K562 (cell line): ENCODE measurements around the gene C1orf105. TPM values are rescaled to one million over a fixed set of nuclear protein-coding genes. Genes with fewer than 3 reads are reported as not detected.

ENCODE experiments used
- ATAC-seq: fragments of 200-7000 bp; cut with Tn5 transposase; 3 replicates; pipeline ENCODE4 v1.9.1; 2020; ENCODE audit warnings: moderate library complexity
- BruUV-seq: library from RNA; stranded (reverse); fragments of 400-500 nt; replicated peaks from 2 replicates; lab custom pipeline; 2021; lab: Mats Ljungman, UMichigan
- CTCF ChIA-PET: fragments of 300-600 bp; formaldehyde crosslinking; extraction: SDS; loops from one replicate; lab custom pipeline; 2021; ENCODE audit warnings: low intra/inter-chr PET ratio; lab: Yijun Ruan, JAX
- POLR2A ChIA-PET: fragments of 300-600, 350-650 bp; sonication (Branson Sonifier 250); formaldehyde crosslinking; extraction: SDS; loops from one replicate; lab custom pipeline; 2021; ENCODE audit warnings: antibody characterized with exemption, inconsistent platforms; lab: Yijun Ruan, JAX
- DNase-seq, 4 experiments: peaks; one replicate each; pipeline versions ENCODE4 v3.0.0 to v3.0.0-alpha.2; 2011 to 2018; ENCODE audit warnings: low spot score in 3 of 4, mixed read lengths in 3 of 4; ENCODE audit errors: extremely low read depth in 1 of 4
- FAIRE-seq: peaks from 2 replicates; lab custom pipeline; 2011; peaks lifted over from hg19 to GRCh38; lab: Jason Lieb, UNC
- H2AFZ ChIP-seq: 2 replicates; pipeline ENCODE4 v1.6.0; 2011; ENCODE audit warnings: low read depth, low read length, control low read depth, inconsistent platforms
- H3K27ac ChIP-seq: fragments of 200-600 bp; 3 replicates; pipeline ENCODE4 v1.8.0; 2011; ENCODE audit warnings: low read depth, mild to moderate bottlenecking, control low read depth, inconsistent platforms, low read length, moderate library complexity, mixed read lengths; ENCODE audit errors: extremely low read depth
- H3K27me3 ChIP-seq, 2 experiments: fragments of 300-600 bp in 1 of 2; 2 replicates in 1 of 2; 3 replicates in 1 of 2; pipeline versions ENCODE4 v1.6.0 to v1.8.0; 2011; ENCODE audit warnings: inconsistent platforms in 2 of 2, low read length in 2 of 2, mild to moderate bottlenecking in 1 of 2, mixed read lengths in 1 of 2, moderate library complexity in 1 of 2; ENCODE audit not compliant: control insufficient read depth in 2 of 2, insufficient read depth in 2 of 2
- H3K36me3 ChIP-seq: fragments of 300-600 bp; 3 replicates; pipeline ENCODE4 v1.8.0; 2011; ENCODE audit warnings: mild to moderate bottlenecking, low read length, inconsistent platforms; ENCODE audit not compliant: control insufficient read depth, insufficient read depth
- H3K4me1 ChIP-seq, 2 experiments: fragments of 200-600 bp in 1 of 2; replicated peaks in 1 of 2; 2 replicates in 1 of 2; 3 replicates in 1 of 2; pipeline versions ENCODE4 v1.5.1 to v1.8.0; 2011; ENCODE audit warnings: inconsistent platforms in 2 of 2, low read length in 2 of 2, mild to moderate bottlenecking in 1 of 2, mixed read lengths in 1 of 2, moderate library complexity in 1 of 2; ENCODE audit not compliant: control insufficient read depth in 2 of 2, insufficient read depth in 2 of 2
- H3K4me2 ChIP-seq: 2 replicates; pipeline ENCODE4 v1.6.1; 2011; ENCODE audit warnings: low read length, control low read depth, inconsistent platforms, mixed read lengths; ENCODE audit not compliant: insufficient read depth
- H3K4me3 ChIP-seq: fragments of 200-600 bp; sonication (generic), shearing (Covaris generic); 2 replicates; pipeline ENCODE4 v1.5.1; 2016; ENCODE audit warnings: control low read depth, inconsistent platforms
- H3K79me2 ChIP-seq: fragments of 200-600 bp; 3 replicates; pipeline ENCODE4 v1.8.0; 2011; ENCODE audit warnings: low read length, inconsistent platforms; ENCODE audit not compliant: control insufficient read depth, insufficient read depth
- H3K9ac ChIP-seq, 2 experiments: 2 replicates each; pipeline versions ENCODE4 v1.6.0 to v1.6.1; 2011; ENCODE audit warnings: low read depth in 2 of 2, low read length in 2 of 2, control low read depth in 1 of 2, inconsistent platforms in 1 of 2, mild to moderate bottlenecking in 1 of 2, mixed read lengths in 1 of 2; ENCODE audit not compliant: insufficient read depth in 1 of 2
- H3K9me1 ChIP-seq: one replicate; pipeline ENCODE4 v1.6.0; 2011; ENCODE audit warnings: inconsistent platforms, mild to moderate bottlenecking, low read length, moderate library complexity; ENCODE audit not compliant: control insufficient read depth, insufficient read depth
- H3K9me3 ChIP-seq: replicated peaks from 2 replicates; pipeline ENCODE4 v1.5.1; 2011; ENCODE audit warnings: low read depth, low read length, inconsistent platforms; ENCODE audit not compliant: control insufficient read depth, insufficient read depth
- H4K20me1 ChIP-seq: replicated peaks from 2 replicates; pipeline ENCODE4 v1.6.1; 2011; ENCODE audit warnings: low read length, inconsistent platforms, mixed read lengths; ENCODE audit not compliant: control insufficient read depth, insufficient read depth
- KDM5B ChIP-seq: fragments of 200-600 bp; sonication (generic); IDR thresholded peaks from 2 replicates; pipeline ENCODE4 v1.6.1; 2012; ENCODE audit warnings: low read depth, mild to moderate bottlenecking, moderate library complexity, low read length, control low read depth, inconsistent platforms; ENCODE audit not compliant: insufficient replicate concordance
- MAX ChIP-seq: sonication (generic); formaldehyde crosslinking; IDR thresholded peaks from 2 replicates; pipeline ENCODE4 v1.9.0; 2022; ENCODE audit warnings: mild to moderate bottlenecking, missing genetic modification reagents
- OTX1 ChIP-seq: fragments of 450-650 bp; formaldehyde crosslinking; IDR thresholded peaks from 2 replicates; pipeline ENCODE4 v1.4.0; 2022; ENCODE audit warnings: mild to moderate bottlenecking
- PCBP2 ChIP-seq: fragments of 200-400 bp; formaldehyde crosslinking; IDR thresholded peaks from 2 replicates; pipeline ENCODE4 v1.6.1; 2018; ENCODE audit warnings: low read length, low read depth, mild to moderate bottlenecking, moderate library complexity; ENCODE audit not compliant: poor library complexity, severe bottlenecking
- SMARCA4 ChIP-seq: fragments of 450-650 bp; IDR thresholded peaks from 2 replicates; pipeline ENCODE4 v1.6.1; 2016
- WGBS: fragments of 100-300 bp; shearing (Covaris generic); methylation state at CpG from one replicate; pipeline ENCODE4 v1.1.6; 2016; ENCODE audit warnings: low coverage, mixed read lengths; ENCODE audit not compliant: insufficient coverage; ENCODE audit errors: missing lambda C conversion rate; 5-methylcytosine and 5-hydroxymethylcytosine counted together
- in situ Hi-C: fragments of 300-500 bp; cut with MboI; formaldehyde crosslinking; loops from 4 replicates; pipeline ENCODE4 v1.15.0; 2018; ENCODE audit warnings: inconsistent platforms, mixed read lengths
- intact Hi-C: fragments of 100-400 bp; cut with micrococcal nuclease; formaldehyde crosslinking; loops from 2 replicates; pipeline ENCODE4 v1.14.2; 2022
- polyA plus RNA-seq, 8 experiments: library from polyadenylated mRNA; depleted of rRNA in 4 of 8; stranded (reverse) in 5 of 8; unstranded in 3 of 8; fragments of >200 nt; fragmentation: Nextera tagmentation in 2 of 8; fragmentation: Illumina TruSeq in 1 of 8; extraction: Ambion mirVana in 2 of 8; extraction: Trizol in 1 of 8; gene quantifications; 2 replicates each; pipeline versions ENCODE4 v1.2.1 to v1.2.3, GENCODE V29; 2011 to 2014; ENCODE audit warnings: inconsistent platforms in 1 of 8, missing spikeins in 1 of 8
- total RNA-seq, 7 experiments: library from RNA; depleted of rRNA in 6 of 7; stranded (reverse); fragments of >200 nt in 6 of 7; fragmentation: Illumina TruSeq in 2 of 7; extraction: Trizol in 2 of 7; gene quantifications; 2 replicates each; pipeline versions ENCODE4 v1.2.1 to v1.2.3, GENCODE V29; 2011 to 2021; ENCODE audit warnings: low replicate concordance in 1 of 7
- TF ChIP-seq, protein P1 (sequence below), 2 experiments: fragments of 450-650 bp in 1 of 2; sonication (generic) in 1 of 2; formaldehyde crosslinking in 1 of 2; IDR thresholded peaks in 1 of 2; conservative IDR thresholded peaks in 1 of 2; 2 replicates each; pipeline versions ENCODE4 v1.6.1 to v1.8.1; 2016 to 2023; ENCODE audit warnings: mild to moderate bottlenecking in 2 of 2, moderate library complexity in 2 of 2, inconsistent platforms in 1 of 2, missing genetic modification reagents in 1 of 2
- TF ChIP-seq, protein P2 (sequence below): fragments of 450-650 bp; formaldehyde crosslinking; IDR thresholded peaks from 2 replicates; pipeline ENCODE4 v1.4.0; 2022; ENCODE audit warnings: missing genetic modification characterization
- TF ChIP-seq, protein P3 (sequence below): fragments of 450-650 bp; formaldehyde crosslinking; IDR thresholded peaks from 2 replicates; pipeline ENCODE4 v1.4.0; 2020; ENCODE audit warnings: mild to moderate bottlenecking, mixed read lengths

C1orf105 gene
- total and polyA plus RNA-seq, 9 of the 15 experiments (the other 6 are each of a cell fraction or from before 2014, with no cell fraction given) = 0.08 TPM; not detected in 8

GRCh38 chr1:172399756-172400721, 20.4 kb upstream of the C1orf105 start:
- no peaks in the 10 kb centered on the region for H3K9me1 ChIP-seq
- no peak for DNase-seq
- intact Hi-C loops (loop anchor here (1.0 to 10.0 kb wide), 3 partner anchors 398 to 745 kb away; partner anchors contain the start of gene MYOC), in situ Hi-C loops (loop anchor here (10.0 kb wide), 1 partner anchor 595 kb away; no protein-coding TSS in a partner anchor)
- no peak for FAIRE-seq
- no peaks in the 10 kb centered on the region; a peak in 1 of 5 replicates for H3K4me1 ChIP-seq
- H3K27ac ChIP-seq = no peak overlapping the region
- ChIA-PET CTCF (interaction anchor here (0.6 to 2.4 kb wide), 6 partner anchors 29 to 834 kb away, joined by 3 to 11 read pairs (median 5); no protein-coding TSS in a partner anchor), POLR2A (interaction anchor here (0.7 to 1.1 kb wide), 5 partner anchors 9 to 418 kb away, joined by 3 read pairs; no protein-coding TSS in a partner anchor)
- no peaks in the 10 kb centered on the region for H4K20me1 ChIP-seq
- ATAC-seq = no peak
- no peak overlapping the region for H3K4me3 ChIP-seq
- no peak overlapping the region; the same call in 1 of the 2 replicates for H2AFZ ChIP-seq
- H3K9ac ChIP-seq = no peak overlapping the region
- BruUV-seq = no TSS peak
- no peak for TF ChIP-seq MAX (CRISPR knock-in tag)
- no peak for TF ChIP-seq SMARCA4
- TF ChIP-seq OTX1 (CRISPR knock-in tag) = 0 out of 2 replicates have a peak, but pooled peaks have one; percentile 25
- TF ChIP-seq PCBP2 = peak; percentile 68
- TF ChIP-seq, protein P1, sequence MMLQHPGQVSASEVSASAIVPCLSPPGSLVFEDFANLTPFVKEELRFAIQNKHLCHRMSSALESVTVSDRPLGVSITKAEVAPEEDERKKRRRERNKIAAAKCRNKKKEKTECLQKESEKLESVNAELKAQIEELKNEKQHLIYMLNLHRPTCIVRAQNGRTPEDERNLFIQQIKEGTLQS (IDR thresholded peaks at IDR 0.05) = no peak
- TF ChIP-seq, protein P1 (CRISPR knock-in tag; conservative IDR thresholded peaks at IDR 0.05) = no peak
- TF ChIP-seq KDM5B = no peak
- TF ChIP-seq, protein P2, sequence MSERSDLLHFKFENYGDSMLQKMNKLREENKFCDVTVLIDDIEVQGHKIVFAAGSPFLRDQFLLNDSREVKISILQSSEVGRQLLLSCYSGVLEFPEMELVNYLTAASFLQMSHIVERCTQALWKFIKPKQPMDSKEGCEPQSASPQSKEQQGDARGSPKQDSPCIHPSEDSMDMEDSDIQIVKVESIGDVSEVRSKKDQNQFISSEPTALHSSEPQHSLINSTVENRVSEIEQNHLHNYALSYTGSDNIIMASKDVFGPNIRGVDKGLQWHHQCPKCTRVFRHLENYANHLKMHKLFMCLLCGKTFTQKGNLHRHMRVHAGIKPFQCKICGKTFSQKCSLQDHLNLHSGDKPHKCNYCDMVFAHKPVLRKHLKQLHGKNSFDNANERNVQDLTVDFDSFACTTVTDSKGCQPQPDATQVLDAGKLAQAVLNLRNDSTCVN (CRISPR knock-in tag) = peak; percentile 64; the same call in 1 of the 2 replicates
- TF ChIP-seq, protein P3, sequence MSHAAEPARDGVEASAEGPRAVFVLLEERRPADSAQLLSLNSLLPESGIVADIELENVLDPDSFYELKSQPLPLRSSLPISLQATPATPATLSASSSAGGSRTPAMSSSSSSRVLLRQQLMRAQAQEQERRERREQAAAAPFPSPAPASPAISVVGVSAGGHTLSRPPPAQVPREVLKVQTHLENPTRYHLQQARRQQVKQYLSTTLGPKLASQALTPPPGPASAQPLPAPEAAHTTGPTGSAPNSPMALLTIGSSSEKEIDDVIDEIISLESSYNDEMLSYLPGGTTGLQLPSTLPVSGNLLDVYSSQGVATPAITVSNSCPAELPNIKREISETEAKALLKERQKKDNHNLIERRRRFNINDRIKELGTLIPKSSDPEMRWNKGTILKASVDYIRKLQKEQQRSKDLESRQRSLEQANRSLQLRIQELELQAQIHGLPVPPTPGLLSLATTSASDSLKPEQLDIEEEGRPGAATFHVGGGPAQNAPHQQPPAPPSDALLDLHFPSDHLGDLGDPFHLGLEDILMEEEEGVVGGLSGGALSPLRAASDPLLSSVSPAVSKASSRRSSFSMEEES (CRISPR knock-in tag) = no peak
- no peak overlapping the region for H3K4me2 ChIP-seq
- no peaks in the 10 kb centered on the region for H3K9me3 ChIP-seq
- no peaks in the 10 kb centered on the region for H3K79me2 ChIP-seq
- H3K36me3 ChIP-seq = no peaks in the 10 kb centered on the region
- 0 out of 5 replicates have a peak, but pooled peaks cover 0 to 4% of the 10 kb centered on the region in 2 experiments for H3K27me3 ChIP-seq
- WGBS = 5% methylated on average over 6 of the region's 6 CpGs
